ENCODE results near the gene FECH.
"Not testable (repeated sequence)": the region's sequence is repeated elsewhere in the genome, so short reads cannot be mapped to it uniquely, and the experiment has no call there.

Gene FECH

GRCh38 chr18:57586251-57587049 is at the start of gene FECH:
Gene FECH (minus strand): TSS chr18:57586702. CDS start chr18:57586620, 82 bp downstream.
- no peak for DNase-seq

- DNase-seq = no peak
Measured at GRCh38 chr18:57635003-57635822, 48.7 kb upstream of the FECH start.

- no peak for DNase-seq
Measured at GRCh38 chr18:57631697-57632096, 45.2 kb upstream of the FECH start.

- DNase-seq = no peak
Measured at GRCh38 chr18:57630754-57631595, 44.5 kb upstream of the FECH start.

GRCh38 chr18:57630002-57630753 is 43.7 kb upstream of the FECH start:
- DNase-seq = peak; percentile 61

- DNase-seq = no peak
Measured at GRCh38 chr18:57629422-57629821, 42.9 kb upstream of the FECH start.

GRCh38 chr18:57627488-57627887 is 41.0 kb upstream of the FECH start:
- DNase-seq = no peak

- no peak for DNase-seq
Measured at GRCh38 chr18:57624988-57625387, 38.5 kb upstream of the FECH start.

- no peak for DNase-seq
Measured at GRCh38 chr18:57621246-57621604, 34.7 kb upstream of the FECH start.

GRCh38 chr18:57619876-57620275 is 33.4 kb upstream of the FECH start:
- DNase-seq = no peak

- no peak for DNase-seq
Measured at GRCh38 chr18:57618910-57619309, 32.4 kb upstream of the FECH start.

GRCh38 chr18:57603871-57604270 is 17.4 kb upstream of the FECH start:
- DNase-seq = no peak

GRCh38 chr18:57595347-57595746 is 8.8 kb upstream of the FECH start:
- no peak for DNase-seq

- DNase-seq = not testable (repeated sequence)
Measured at GRCh38 chr18:57592716-57593115, 6.2 kb upstream of the FECH start.

GRCh38 chr18:57589161-57589560 is 2.7 kb upstream of the FECH start:
- no peak for DNase-seq

GRCh38 chr18:57587098-57587661 is 678 bp upstream of the FECH start:
- no peak for DNase-seq

GRCh38 chr18:57585855-57586250 is 649 bp downstream of the FECH start:
- DNase-seq = no peak

- DNase-seq = no peak
Measured at GRCh38 chr18:57585421-57585820, 1.1 kb downstream of the FECH start.

GRCh38 chr18:57584444-57584843 is 2.1 kb downstream of the FECH start:
- DNase-seq = no peak

GRCh38 chr18:57583297-57583835 is 3.1 kb downstream of the FECH start:
- DNase-seq = no peak

- DNase-seq = no peak
Measured at GRCh38 chr18:57581301-57581934, 5.1 kb downstream of the FECH start.

Data from NCI-H1694 (cell line).